Measurements from ENCODE around the gene RARS1. TPM values are rescaled to one million over a fixed set of nuclear protein-coding genes. Genes with fewer than 3 reads are reported as not detected.

The RARS1 gene
- total RNA-seq, 1 experiment from 2014 or later: 105 TPM

GRCh38 chr5:168464214-168464613, 22.1 kb upstream of the RARS1 start:
- Histone ChIP-seq H3K9me3 (ENCODE audit: low read depth, low read length, poor library complexity, severe bottlenecking) (no peaks in the 10 kb centered on the region), H3K4me1 (ENCODE audit: insufficient read depth, low read length, poor library complexity, severe bottlenecking) (no peaks in the 10 kb centered on the region), H3K4me3 (ENCODE audit: low read depth, low read length, poor library complexity, severe bottlenecking) (no peak overlapping the region), H3K27me3 (replicated peaks; ENCODE audit: insufficient read depth, low read depth, low read length, poor library complexity) (no peaks in the 10 kb centered on the region), H3K27ac (ENCODE audit: low read depth, low read length, poor library complexity, severe bottlenecking) (no peak overlapping the region), H3K36me3 (ENCODE audit: insufficient read depth, low read length, poor library complexity, severe bottlenecking) (no peaks in the 10 kb centered on the region)
- POLR2A ChIA-PET (ENCODE audit: low non-redundant PET): no interaction called here
- BruUV-seq (replicated peaks): no TSS peak
- DNase-seq (ENCODE audit: low spot score): no peak
- intact Hi-C loops (cut with micrococcal nuclease; ENCODE audit: unreplicated experiment): no loop called here
- CTCF ChIA-PET: no interaction called here
- TF ChIP-seq CTCF (conservative IDR thresholded peaks at IDR 0.05; ENCODE audit: low read depth, low read length): no peak
- TF ChIP-seq EZH2 (IDR thresholded peaks at IDR 0.05; ENCODE audit: borderline replicate concordance, low read depth, low read length, poor library complexity, severe bottlenecking): no peak

- no peak overlapping the region for H3K4me3 ChIP-seq (ENCODE audit: low read depth, low read length, poor library complexity, severe bottlenecking)
- intact Hi-C loops (cut with micrococcal nuclease; ENCODE audit: unreplicated experiment): no loop called here
- H3K36me3 ChIP-seq (ENCODE audit: insufficient read depth, low read length, poor library complexity, severe bottlenecking): no peaks in the 10 kb centered on the region
- ChIA-PET POLR2A (ENCODE audit: low non-redundant PET) (no interaction called here), CTCF (no interaction called here)
- no peak for DNase-seq (ENCODE audit: low spot score)
- no peak for TF ChIP-seq EZH2 (IDR thresholded peaks at IDR 0.05; ENCODE audit: borderline replicate concordance, low read depth, low read length, poor library complexity, severe bottlenecking)
- no peak for TF ChIP-seq CTCF (conservative IDR thresholded peaks at IDR 0.05; ENCODE audit: low read depth, low read length)
- no peak overlapping the region for H3K27ac ChIP-seq (ENCODE audit: low read depth, low read length, poor library complexity, severe bottlenecking)
- H3K4me1 ChIP-seq (ENCODE audit: insufficient read depth, low read length, poor library complexity, severe bottlenecking): no peaks in the 10 kb centered on the region
- H3K27me3 ChIP-seq (replicated peaks; ENCODE audit: insufficient read depth, low read depth, low read length, poor library complexity): no peaks in the 10 kb centered on the region
- BruUV-seq (replicated peaks): no TSS peak
- H3K9me3 ChIP-seq (ENCODE audit: low read depth, low read length, poor library complexity, severe bottlenecking): no peaks in the 10 kb centered on the region
Measured at GRCh38 chr5:168464641-168465040, 21.6 kb upstream of the RARS1 start.

GRCh38 chr5:168467755-168468330, 18.4 kb upstream of the RARS1 start:
- ChIA-PET CTCF (no interaction called here), POLR2A (ENCODE audit: low non-redundant PET) (no interaction called here)
- no peak overlapping the region for H3K27ac ChIP-seq (ENCODE audit: low read depth, low read length, poor library complexity, severe bottlenecking)
- no peak overlapping the region for H3K4me3 ChIP-seq (ENCODE audit: low read depth, low read length, poor library complexity, severe bottlenecking)
- H3K4me1 ChIP-seq (ENCODE audit: insufficient read depth, low read length, poor library complexity, severe bottlenecking): no peaks in the 10 kb centered on the region
- BruUV-seq (replicated peaks): no TSS peak
- H3K36me3 ChIP-seq (ENCODE audit: insufficient read depth, low read length, poor library complexity, severe bottlenecking): no peaks in the 10 kb centered on the region
- H3K27me3 ChIP-seq (replicated peaks; ENCODE audit: insufficient read depth, low read depth, low read length, poor library complexity): no peaks in the 10 kb centered on the region
- intact Hi-C loops (cut with micrococcal nuclease; ENCODE audit: unreplicated experiment): no loop called here
- TF ChIP-seq EZH2 (IDR thresholded peaks at IDR 0.05; ENCODE audit: borderline replicate concordance, low read depth, low read length, poor library complexity, severe bottlenecking) (no peak), CTCF (conservative IDR thresholded peaks at IDR 0.05; ENCODE audit: low read depth, low read length) (no peak)
- H3K9me3 ChIP-seq (ENCODE audit: low read depth, low read length, poor library complexity, severe bottlenecking): no peaks in the 10 kb centered on the region
- DNase-seq (ENCODE audit: low spot score): no peak
